Measurements from ENCODE around the gene HARBI1. TPM values are rescaled to one million over a fixed set of nuclear protein-coding genes. Genes with fewer than 3 reads are reported as not detected.

HARBI1 gene
- total RNA-seq, 1 experiment from 2014 or later, result 4.4 TPM

DNA sequence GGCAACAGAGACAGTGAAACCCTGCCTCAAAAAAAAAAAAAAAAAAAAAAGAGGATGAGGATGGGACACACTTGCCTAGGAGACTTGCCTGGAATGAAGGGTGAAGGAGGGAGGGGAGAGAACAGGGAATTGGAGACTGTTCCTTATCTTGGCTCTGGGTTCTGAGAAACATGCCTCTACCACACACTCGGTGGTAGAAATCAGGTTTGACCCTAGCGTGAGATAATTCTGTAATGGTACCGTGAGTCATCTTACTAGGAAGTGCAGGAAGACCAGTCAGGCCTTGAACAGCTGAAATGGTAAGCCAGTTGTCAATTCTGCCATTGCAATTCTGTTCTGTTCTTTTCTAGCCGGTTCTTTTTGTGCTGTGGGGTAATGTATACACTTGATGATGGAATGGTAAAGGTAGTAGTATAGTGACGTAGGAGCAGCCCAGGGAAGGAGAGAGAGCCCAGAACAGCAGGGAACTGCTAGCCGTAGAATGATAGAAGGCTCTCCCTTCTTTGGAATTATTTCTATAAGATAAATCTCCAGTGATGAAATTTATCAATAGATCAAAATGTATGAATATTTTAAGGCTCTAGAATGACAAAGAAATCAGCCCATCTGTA lies 19.3 kb downstream of the HARBI1 start:
- no peak overlapping the region for H3K27ac Mint-ChIP-seq
- H3K9me3 Mint-ChIP-seq, result no peaks in the 10 kb centered on the region
- POLR2A ChIA-PET, result no interaction called here
- CTCF ChIA-PET, result no interaction called here
- ATAC-seq (no peak), DNase-seq (ENCODE audit: low spot score) (no peak)
- no peak for TF ChIP-seq SMAD3 (CRISPR knock-in tag; IDR thresholded peaks at IDR 0.05; ENCODE audit: borderline replicate concordance)
- TF ChIP-seq, protein P1, sequence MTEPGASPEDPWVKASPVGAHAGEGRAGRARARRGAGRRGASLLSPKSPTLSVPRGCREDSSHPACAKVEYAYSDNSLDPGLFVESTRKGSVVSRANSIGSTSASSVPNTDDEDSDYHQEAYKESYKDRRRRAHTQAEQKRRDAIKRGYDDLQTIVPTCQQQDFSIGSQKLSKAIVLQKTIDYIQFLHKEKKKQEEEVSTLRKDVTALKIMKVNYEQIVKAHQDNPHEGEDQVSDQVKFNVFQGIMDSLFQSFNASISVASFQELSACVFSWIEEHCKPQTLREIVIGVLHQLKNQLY (CRISPR knock-in tag; IDR thresholded peaks at IDR 0.05), result no peak
- TF ChIP-seq, protein P2, sequence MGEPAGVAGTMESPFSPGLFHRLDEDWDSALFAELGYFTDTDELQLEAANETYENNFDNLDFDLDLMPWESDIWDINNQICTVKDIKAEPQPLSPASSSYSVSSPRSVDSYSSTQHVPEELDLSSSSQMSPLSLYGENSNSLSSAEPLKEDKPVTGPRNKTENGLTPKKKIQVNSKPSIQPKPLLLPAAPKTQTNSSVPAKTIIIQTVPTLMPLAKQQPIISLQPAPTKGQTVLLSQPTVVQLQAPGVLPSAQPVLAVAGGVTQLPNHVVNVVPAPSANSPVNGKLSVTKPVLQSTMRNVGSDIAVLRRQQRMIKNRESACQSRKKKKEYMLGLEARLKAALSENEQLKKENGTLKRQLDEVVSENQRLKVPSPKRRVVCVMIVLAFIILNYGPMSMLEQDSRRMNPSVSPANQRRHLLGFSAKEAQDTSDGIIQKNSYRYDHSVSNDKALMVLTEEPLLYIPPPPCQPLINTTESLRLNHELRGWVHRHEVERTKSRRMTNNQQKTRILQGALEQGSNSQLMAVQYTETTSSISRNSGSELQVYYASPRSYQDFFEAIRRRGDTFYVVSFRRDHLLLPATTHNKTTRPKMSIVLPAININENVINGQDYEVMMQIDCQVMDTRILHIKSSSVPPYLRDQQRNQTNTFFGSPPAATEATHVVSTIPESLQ (CRISPR knock-in tag; IDR thresholded peaks at IDR 0.05), result no peak
- TF ChIP-seq, protein P3, sequence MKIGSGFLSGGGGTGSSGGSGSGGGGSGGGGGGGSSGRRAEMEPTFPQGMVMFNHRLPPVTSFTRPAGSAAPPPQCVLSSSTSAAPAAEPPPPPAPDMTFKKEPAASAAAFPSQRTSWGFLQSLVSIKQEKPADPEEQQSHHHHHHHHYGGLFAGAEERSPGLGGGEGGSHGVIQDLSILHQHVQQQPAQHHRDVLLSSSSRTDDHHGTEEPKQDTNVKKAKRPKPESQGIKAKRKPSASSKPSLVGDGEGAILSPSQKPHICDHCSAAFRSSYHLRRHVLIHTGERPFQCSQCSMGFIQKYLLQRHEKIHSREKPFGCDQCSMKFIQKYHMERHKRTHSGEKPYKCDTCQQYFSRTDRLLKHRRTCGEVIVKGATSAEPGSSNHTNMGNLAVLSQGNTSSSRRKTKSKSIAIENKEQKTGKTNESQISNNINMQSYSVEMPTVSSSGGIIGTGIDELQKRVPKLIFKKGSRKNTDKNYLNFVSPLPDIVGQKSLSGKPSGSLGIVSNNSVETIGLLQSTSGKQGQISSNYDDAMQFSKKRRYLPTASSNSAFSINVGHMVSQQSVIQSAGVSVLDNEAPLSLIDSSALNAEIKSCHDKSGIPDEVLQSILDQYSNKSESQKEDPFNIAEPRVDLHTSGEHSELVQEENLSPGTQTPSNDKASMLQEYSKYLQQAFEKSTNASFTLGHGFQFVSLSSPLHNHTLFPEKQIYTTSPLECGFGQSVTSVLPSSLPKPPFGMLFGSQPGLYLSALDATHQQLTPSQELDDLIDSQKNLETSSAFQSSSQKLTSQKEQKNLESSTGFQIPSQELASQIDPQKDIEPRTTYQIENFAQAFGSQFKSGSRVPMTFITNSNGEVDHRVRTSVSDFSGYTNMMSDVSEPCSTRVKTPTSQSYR (CRISPR knock-in tag; IDR thresholded peaks at IDR 0.05), result no peak
- peaks cover 13% of the 10 kb centered on the region for H3K4me1 Mint-ChIP-seq
- no peak overlapping the region for H3K4me3 Mint-ChIP-seq
- no peaks in the 10 kb centered on the region for H3K36me3 Mint-ChIP-seq
- H3K27me3 Mint-ChIP-seq (ENCODE audit: low read depth), result no peaks in the 10 kb centered on the region

DNA sequence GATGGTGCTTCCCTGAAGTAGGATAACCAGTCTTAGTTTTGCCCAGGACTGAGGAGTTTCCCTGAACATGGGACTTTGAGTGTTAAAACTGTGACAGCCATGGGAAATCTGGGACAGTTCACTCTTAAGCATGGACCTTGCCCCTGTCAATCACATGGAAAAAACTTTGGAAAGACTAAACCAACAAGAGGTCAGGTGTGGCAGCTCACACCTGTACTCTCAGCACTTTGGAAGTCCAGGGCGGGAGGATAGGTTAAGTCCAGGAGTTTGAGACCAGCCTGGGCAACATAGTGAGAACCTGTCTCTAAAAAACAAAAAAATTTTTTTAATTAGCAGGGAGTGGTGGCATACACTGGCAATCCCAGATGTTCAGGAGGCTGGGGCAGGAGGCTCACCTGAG lies 19.9 kb downstream of the HARBI1 start:
- Mint-ChIP-seq H3K36me3 (no peaks in the 10 kb centered on the region), H3K9me3 (no peaks in the 10 kb centered on the region), H3K4me1 (peaks cover 18% of the 10 kb centered on the region), H3K4me3 (no peak overlapping the region), H3K27me3 (ENCODE audit: low read depth) (no peaks in the 10 kb centered on the region), H3K27ac (no peak overlapping the region)
- ChIA-PET POLR2A (no interaction called here), CTCF (no interaction called here)
- no peak for DNase-seq (ENCODE audit: low spot score)
- TF ChIP-seq, protein P4, sequence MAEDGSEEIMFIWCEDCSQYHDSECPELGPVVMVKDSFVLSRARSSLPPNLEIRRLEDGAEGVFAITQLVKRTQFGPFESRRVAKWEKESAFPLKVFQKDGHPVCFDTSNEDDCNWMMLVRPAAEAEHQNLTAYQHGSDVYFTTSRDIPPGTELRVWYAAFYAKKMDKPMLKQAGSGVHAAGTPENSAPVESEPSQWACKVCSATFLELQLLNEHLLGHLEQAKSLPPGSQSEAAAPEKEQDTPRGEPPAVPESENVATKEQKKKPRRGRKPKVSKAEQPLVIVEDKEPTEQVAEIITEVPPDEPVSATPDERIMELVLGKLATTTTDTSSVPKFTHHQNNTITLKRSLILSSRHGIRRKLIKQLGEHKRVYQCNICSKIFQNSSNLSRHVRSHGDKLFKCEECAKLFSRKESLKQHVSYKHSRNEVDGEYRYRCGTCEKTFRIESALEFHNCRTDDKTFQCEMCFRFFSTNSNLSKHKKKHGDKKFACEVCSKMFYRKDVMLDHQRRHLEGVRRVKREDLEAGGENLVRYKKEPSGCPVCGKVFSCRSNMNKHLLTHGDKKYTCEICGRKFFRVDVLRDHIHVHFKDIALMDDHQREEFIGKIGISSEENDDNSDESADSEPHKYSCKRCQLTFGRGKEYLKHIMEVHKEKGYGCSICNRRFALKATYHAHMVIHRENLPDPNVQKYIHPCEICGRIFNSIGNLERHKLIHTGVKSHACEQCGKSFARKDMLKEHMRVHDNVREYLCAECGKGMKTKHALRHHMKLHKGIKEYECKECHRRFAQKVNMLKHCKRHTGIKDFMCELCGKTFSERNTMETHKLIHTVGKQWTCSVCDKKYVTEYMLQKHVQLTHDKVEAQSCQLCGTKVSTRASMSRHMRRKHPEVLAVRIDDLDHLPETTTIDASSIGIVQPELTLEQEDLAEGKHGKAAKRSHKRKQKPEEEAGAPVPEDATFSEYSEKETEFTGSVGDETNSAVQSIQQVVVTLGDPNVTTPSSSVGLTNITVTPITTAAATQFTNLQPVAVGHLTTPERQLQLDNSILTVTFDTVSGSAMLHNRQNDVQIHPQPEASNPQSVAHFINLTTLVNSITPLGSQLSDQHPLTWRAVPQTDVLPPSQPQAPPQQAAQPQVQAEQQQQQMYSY (CRISPR knock-in tag; IDR thresholded peaks at IDR 0.05), result no peak
- no peak for TF ChIP-seq ZNF423 (CRISPR knock-in tag; IDR thresholded peaks at IDR 0.05)
- no peak for TF ChIP-seq CREM (CRISPR knock-in tag; IDR thresholded peaks at IDR 0.05)
- TF ChIP-seq ZNF671 (CRISPR knock-in tag; IDR thresholded peaks at IDR 0.05), result no peak
- TF ChIP-seq ZNF396 (CRISPR knock-in tag; IDR thresholded peaks at IDR 0.05; ENCODE audit: borderline replicate concordance), result no peak
- TF ChIP-seq OVOL2 (CRISPR knock-in tag; IDR thresholded peaks at IDR 0.05; ENCODE audit: borderline replicate concordance), result no peak
- no peak for TF ChIP-seq TEAD1 (CRISPR knock-in tag; IDR thresholded peaks at IDR 0.05)
- TF ChIP-seq, protein P5, sequence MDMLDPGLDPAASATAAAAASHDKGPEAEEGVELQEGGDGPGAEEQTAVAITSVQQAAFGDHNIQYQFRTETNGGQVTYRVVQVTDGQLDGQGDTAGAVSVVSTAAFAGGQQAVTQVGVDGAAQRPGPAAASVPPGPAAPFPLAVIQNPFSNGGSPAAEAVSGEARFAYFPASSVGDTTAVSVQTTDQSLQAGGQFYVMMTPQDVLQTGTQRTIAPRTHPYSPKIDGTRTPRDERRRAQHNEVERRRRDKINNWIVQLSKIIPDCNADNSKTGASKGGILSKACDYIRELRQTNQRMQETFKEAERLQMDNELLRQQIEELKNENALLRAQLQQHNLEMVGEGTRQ (CRISPR knock-in tag; IDR thresholded peaks at IDR 0.05), result no peak
- TF ChIP-seq PRRX2 (CRISPR knock-in tag; IDR thresholded peaks at IDR 0.05), result no peak
- TF ChIP-seq, protein P6, sequence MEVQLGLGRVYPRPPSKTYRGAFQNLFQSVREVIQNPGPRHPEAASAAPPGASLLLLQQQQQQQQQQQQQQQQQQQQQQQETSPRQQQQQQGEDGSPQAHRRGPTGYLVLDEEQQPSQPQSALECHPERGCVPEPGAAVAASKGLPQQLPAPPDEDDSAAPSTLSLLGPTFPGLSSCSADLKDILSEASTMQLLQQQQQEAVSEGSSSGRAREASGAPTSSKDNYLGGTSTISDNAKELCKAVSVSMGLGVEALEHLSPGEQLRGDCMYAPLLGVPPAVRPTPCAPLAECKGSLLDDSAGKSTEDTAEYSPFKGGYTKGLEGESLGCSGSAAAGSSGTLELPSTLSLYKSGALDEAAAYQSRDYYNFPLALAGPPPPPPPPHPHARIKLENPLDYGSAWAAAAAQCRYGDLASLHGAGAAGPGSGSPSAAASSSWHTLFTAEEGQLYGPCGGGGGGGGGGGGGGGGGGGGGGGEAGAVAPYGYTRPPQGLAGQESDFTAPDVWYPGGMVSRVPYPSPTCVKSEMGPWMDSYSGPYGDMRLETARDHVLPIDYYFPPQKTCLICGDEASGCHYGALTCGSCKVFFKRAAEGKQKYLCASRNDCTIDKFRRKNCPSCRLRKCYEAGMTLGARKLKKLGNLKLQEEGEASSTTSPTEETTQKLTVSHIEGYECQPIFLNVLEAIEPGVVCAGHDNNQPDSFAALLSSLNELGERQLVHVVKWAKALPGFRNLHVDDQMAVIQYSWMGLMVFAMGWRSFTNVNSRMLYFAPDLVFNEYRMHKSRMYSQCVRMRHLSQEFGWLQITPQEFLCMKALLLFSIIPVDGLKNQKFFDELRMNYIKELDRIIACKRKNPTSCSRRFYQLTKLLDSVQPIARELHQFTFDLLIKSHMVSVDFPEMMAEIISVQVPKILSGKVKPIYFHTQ (CRISPR knock-in tag; IDR thresholded peaks at IDR 0.05), result no peak
- no peak for TF ChIP-seq GRHL2 (CRISPR knock-in tag; IDR thresholded peaks at IDR 0.05; ENCODE audit: insufficient replicate concordance, severe bottlenecking)
- TF ChIP-seq, protein P7, sequence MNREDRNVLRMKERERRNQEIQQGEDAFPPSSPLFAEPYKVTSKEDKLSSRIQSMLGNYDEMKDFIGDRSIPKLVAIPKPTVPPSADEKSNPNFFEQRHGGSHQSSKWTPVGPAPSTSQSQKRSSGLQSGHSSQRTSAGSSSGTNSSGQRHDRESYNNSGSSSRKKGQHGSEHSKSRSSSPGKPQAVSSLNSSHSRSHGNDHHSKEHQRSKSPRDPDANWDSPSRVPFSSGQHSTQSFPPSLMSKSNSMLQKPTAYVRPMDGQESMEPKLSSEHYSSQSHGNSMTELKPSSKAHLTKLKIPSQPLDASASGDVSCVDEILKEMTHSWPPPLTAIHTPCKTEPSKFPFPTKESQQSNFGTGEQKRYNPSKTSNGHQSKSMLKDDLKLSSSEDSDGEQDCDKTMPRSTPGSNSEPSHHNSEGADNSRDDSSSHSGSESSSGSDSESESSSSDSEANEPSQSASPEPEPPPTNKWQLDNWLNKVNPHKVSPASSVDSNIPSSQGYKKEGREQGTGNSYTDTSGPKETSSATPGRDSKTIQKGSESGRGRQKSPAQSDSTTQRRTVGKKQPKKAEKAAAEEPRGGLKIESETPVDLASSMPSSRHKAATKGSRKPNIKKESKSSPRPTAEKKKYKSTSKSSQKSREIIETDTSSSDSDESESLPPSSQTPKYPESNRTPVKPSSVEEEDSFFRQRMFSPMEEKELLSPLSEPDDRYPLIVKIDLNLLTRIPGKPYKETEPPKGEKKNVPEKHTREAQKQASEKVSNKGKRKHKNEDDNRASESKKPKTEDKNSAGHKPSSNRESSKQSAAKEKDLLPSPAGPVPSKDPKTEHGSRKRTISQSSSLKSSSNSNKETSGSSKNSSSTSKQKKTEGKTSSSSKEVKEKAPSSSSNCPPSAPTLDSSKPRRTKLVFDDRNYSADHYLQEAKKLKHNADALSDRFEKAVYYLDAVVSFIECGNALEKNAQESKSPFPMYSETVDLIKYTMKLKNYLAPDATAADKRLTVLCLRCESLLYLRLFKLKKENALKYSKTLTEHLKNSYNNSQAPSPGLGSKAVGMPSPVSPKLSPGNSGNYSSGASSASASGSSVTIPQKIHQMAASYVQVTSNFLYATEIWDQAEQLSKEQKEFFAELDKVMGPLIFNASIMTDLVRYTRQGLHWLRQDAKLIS (CRISPR knock-in tag; IDR thresholded peaks at IDR 0.05; ENCODE audit: borderline replicate concordance), result no peak
- no peak for ATAC-seq
